Adrenal gland (tissue), 12 donors: Measurements from ENCODE around the gene SLC25A52. TPM values are rescaled to one million over a fixed set of nuclear protein-coding genes. Genes with fewer than 3 reads are reported as not detected.

Source experiments
- DNase-seq, 7 donors: peaks; one replicate each; pipeline ENCODE4 v3.0.0-alpha.2; 2019 to 2020
- H3K27ac ChIP-seq, 5 donors: fragments of 200-600 bp; sonication (generic) in 4 of 5; 1 replicate in 3 of 5; 2 replicates in 2 of 5; pipeline versions ENCODE4 v1.5.1 to v1.8.0; 2016 to 2020; ENCODE audit warnings: mild to moderate bottlenecking in 1 of 5
- H3K27me3 ChIP-seq: fragments of 200-600 bp; 2 replicates; pipeline ENCODE4 v1.8.0; 2021
- H3K36me3 ChIP-seq, 2 donors: fragments of 200-600 bp; replicated peaks in 1 of 2; 1 replicate in 1 of 2; 2 replicates in 1 of 2; pipeline versions ENCODE4 v1.5.1 to v1.8.0; 2018 to 2022
- H3K4me1 ChIP-seq, 2 donors: fragments of 200-600 bp; replicated peaks in 1 of 2; 1 replicate in 1 of 2; 2 replicates in 1 of 2; pipeline versions ENCODE4 v1.5.1 to v1.8.0; 2018 to 2021
- H3K4me3 ChIP-seq, 4 donors: fragments of 200-600 bp; sonication (generic) in 3 of 4; one replicate each; pipeline ENCODE4 v1.5.1; 2016 to 2018
- H3K9me3 ChIP-seq, 3 donors: fragments of 200-600 bp; sonication (generic) in 1 of 3; replicated peaks in 1 of 3; 1 replicate in 2 of 3; 2 replicates in 1 of 3; pipeline versions ENCODE4 v1.5.1 to v1.8.0; 2016 to 2021
- POLR2A ChIP-seq, 2 donors: fragments of 450-650 bp; IDR thresholded peaks; one replicate each; pipeline ENCODE4 v1.6.1; 2017; ENCODE audit warnings: antibody characterized with exemption in 2 of 2, mild to moderate bottlenecking in 2 of 2, moderate library complexity in 1 of 2
- WGBS, 4 donors: extraction: QIAGEN DNeasy Blood & Tissue Kit in 2 of 4; methylation state at CpG; one replicate each; pipeline versions ENCODE4 v1.1.5 to v1.1.7; 2013 to 2017; 5-methylcytosine and 5-hydroxymethylcytosine counted together
- intact Hi-C, 2 donors: fragments of 100-400 bp; cut with DNase I; formaldehyde crosslinking; loops; one replicate each; pipeline versions ENCODE4 v1.14.1 to v1.15.0; 2022 to 2023
- polyA plus RNA-seq, 3 donors: library from polyadenylated mRNA; stranded (reverse); fragments of 200-250 nt in 2 of 3; fragments of 350-450 nt in 1 of 3; fragmentation: Illumina TruSeq in 1 of 3; extraction: RNeasy Lipid Tissue Mini Kit (QIAGEN cat#74804) in 1 of 3; gene quantifications; one replicate each; pipeline ENCODE4 v1.2.3, GENCODE V29; 2013 to 2014
- total RNA-seq, 9 donors: library from RNA; depleted of rRNA in 4 of 9; stranded (reverse); fragments of >200 nt in 4 of 9; fragments of 120-200 nt in 1 of 9; fragmentation: NEBNext Ultra II Directional in 1 of 9; extraction: Animal tissue kit (Norgen Biotek cat#: 25700) in 1 of 9; gene quantifications; one replicate each; pipeline versions ENCODE4 v1.1.0 to v1.2.4, GENCODE V29; 2013 to 2023
- TF ChIP-seq, protein P1 (sequence below), 6 experiments: fragments of 450-650 bp in 4 of 6; fragments of 200-600 bp in 2 of 6; sonication (generic) in 1 of 6; IDR thresholded peaks; 1 replicate in 5 of 6; 2 replicates in 1 of 6; pipeline versions ENCODE4 v1.5.1 to v1.8.0; 2016 to 2021; ENCODE audit warnings: antibody characterized with exemption in 6 of 6, mild to moderate bottlenecking in 2 of 6, moderate library complexity in 1 of 6
- donor health status: healthy with polysubstance abuse.
- donor health status: Bipolar disorder and iron deficiency.
- donor health status: DM: yes; HTN: yes; CAD: no.
- donor health status: DM: no; HTN: no; CAD: no.
- donor health status: DM: no; HTN: no; CAD: no.
- donor health status: DM: yes; HTN: yes; CAD: no.

SLC25A52 gene
- total and polyA plus RNA-seq, 12 donors = 0.06 to 0.47 TPM; not detected in 10

DNA sequence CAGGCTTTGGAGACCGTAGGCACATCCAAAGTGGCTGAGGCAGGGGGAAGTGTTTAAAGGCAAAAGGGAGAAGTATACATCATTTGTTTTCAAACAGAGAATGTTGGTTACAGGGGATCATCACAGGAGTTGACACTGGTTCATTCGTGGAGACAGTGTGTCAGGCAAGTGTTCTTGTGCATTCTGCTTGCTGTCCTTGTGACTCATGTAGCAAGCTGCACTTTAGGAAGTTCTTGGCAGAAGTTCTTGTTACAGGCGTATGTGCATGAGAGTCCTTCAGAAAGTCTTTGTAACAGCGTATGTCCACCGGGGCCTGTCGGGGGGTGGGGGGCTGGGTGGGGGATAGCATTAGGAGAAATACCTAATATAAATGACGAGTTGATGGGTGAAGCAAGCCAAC lies 39.8 kb downstream of the SLC25A52 start:
- 39 to 42% (median 42%) methylated on average over 7 of the region's 7 CpGs for WGBS, 4 donors
- Histone ChIP-seq H3K4me3 (no peak overlapping the region), H3K36me3 (no peaks in the 10 kb centered on the region), H3K9me3 (no peaks in the 10 kb centered on the region), H3K27me3 (no peaks in the 10 kb centered on the region), H3K27ac (peak overlapping the region in 4 of 5 donors; percentile 35 to 72 (median 58)), H3K4me1 (peaks cover 0 to 25% of the 10 kb centered on the region in 2 donors)
- TF ChIP-seq POLR2A (IDR thresholded peaks at IDR 0.05) = no peak
- TF ChIP-seq, protein P1, sequence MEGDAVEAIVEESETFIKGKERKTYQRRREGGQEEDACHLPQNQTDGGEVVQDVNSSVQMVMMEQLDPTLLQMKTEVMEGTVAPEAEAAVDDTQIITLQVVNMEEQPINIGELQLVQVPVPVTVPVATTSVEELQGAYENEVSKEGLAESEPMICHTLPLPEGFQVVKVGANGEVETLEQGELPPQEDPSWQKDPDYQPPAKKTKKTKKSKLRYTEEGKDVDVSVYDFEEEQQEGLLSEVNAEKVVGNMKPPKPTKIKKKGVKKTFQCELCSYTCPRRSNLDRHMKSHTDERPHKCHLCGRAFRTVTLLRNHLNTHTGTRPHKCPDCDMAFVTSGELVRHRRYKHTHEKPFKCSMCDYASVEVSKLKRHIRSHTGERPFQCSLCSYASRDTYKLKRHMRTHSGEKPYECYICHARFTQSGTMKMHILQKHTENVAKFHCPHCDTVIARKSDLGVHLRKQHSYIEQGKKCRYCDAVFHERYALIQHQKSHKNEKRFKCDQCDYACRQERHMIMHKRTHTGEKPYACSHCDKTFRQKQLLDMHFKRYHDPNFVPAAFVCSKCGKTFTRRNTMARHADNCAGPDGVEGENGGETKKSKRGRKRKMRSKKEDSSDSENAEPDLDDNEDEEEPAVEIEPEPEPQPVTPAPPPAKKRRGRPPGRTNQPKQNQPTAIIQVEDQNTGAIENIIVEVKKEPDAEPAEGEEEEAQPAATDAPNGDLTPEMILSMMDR (IDR thresholded peaks at IDR 0.05) = no peak
- peak; percentile 47 to 77 (median 73) for DNase-seq
- intact Hi-C loops = loop anchor here (5.0 to 10.0 kb wide), 2 partner anchors 164 to 166 kb away; no protein-coding TSS in a partner anchor

DNA sequence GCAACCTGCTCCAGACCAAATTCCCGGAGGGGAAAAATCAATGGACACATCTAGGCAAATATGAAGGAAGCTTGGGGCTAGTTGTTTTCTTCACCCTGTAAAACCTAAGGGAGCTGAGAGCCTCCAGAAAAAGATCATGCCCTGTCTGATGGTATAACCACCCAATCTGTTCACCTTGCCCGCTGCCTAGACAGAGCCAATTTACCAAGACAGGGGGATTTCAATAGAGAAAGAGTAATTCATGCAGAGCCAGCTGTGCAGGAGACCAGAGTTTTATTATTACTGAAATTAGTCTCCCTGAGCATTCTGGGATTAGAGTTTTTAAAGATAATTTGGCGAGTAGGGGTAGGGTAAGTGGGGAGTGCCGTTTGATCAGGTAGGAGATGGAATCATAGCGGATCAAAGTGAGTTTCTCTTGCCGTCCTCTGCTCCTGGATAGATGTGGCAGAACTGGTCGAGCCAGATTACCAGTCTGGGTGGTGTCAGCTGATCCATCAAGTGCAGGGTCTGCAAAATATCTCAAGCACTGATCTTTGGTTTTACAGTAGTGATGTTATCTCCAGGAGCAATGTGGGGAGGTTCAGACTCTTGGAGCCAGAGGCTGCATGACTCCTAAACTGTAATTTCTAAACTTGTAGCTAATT lies 41.2 kb downstream of the SLC25A52 start:
- Histone ChIP-seq H3K27me3 (no peaks in the 10 kb centered on the region), H3K36me3 (no peaks in the 10 kb centered on the region), H3K4me3 (no peak overlapping the region), H3K27ac (no peak overlapping the region), H3K9me3 (no peaks in the 10 kb centered on the region), H3K4me1 (peaks cover 0 to 20% of the 10 kb centered on the region in 2 donors)
- no peak for DNase-seq
- intact Hi-C loops = loop anchor here (5.0 to 10.0 kb wide), 2 partner anchors 162 to 165 kb away; no protein-coding TSS in a partner anchor
- TF ChIP-seq POLR2A (IDR thresholded peaks at IDR 0.05) = no peak
- TF ChIP-seq, protein P1 (IDR thresholded peaks at IDR 0.05) = no peak
- WGBS, 4 donors = 92 to 96% (median 95%) methylated on average over 7 of the region's 7 CpGs

DNA sequence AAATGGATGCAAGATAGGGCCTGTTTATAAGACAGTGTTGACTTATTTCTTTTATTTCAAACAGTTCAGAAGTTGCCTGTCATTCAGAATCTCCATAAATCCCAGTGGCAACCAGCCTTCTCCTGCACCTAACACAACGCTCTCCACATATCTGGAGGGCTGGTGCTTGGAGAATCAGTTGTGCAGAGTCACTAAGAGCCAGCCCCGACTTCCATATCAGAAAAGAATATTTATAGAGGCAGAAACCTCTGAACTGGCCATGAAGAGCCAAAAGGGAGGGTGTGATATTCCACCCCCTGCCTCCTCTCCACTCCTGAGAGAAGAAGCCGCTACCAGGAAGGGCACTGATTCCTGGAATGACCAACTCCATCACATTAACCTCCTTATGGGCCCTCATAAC lies 42.3 kb downstream of the SLC25A52 start:
- WGBS, 4 donors = 73 to 88% (median 76%) methylated on average over 3 of the region's 3 CpGs
- intact Hi-C loops = no loop called here
- Histone ChIP-seq H3K9me3 (no peaks in the 10 kb centered on the region), H3K27me3 (no peaks in the 10 kb centered on the region), H3K27ac (no peak overlapping the region), H3K4me1 (peaks cover 0 to 20% of the 10 kb centered on the region in 2 donors), H3K4me3 (no peak overlapping the region), H3K36me3 (no peaks in the 10 kb centered on the region)
- DNase-seq = no peak
- no peak for TF ChIP-seq POLR2A (IDR thresholded peaks at IDR 0.05)
- TF ChIP-seq, protein P1 (IDR thresholded peaks at IDR 0.05) = no peak

DNA sequence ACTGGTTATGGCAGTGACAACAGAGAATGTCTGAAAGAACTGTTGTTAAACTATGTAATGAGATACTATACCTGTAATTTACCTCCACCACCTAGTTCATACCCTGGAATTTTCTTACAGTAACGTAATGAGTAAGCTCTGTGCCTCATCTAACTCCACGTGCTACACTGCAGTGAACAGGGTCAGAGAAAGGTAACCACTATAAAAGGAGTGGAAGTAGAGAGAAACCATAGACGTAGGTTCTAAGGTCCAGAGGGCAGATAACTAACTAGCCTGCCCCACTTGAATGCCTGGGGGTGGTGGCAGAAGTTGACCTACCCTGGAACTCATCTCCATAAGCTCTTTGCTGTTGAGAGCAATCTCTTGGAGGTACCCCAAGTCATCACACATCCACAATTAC lies 44.3 kb downstream of the SLC25A52 start:
- H3K4me3 ChIP-seq = no peak overlapping the region
- peaks cover 0 to 9% of the 10 kb centered on the region in 2 donors for H3K4me1 ChIP-seq
- intact Hi-C loops = no loop called here
- no peak overlapping the region for H3K27ac ChIP-seq
- TF ChIP-seq, protein P1 (IDR thresholded peaks at IDR 0.05) = no peak
- TF ChIP-seq POLR2A (IDR thresholded peaks at IDR 0.05) = no peak
- H3K36me3 ChIP-seq = no peaks in the 10 kb centered on the region
- no peaks in the 10 kb centered on the region for H3K27me3 ChIP-seq
- WGBS, 4 donors = 74 to 96% (median 82%) methylated on average over 3 of the region's 3 CpGs
- no peaks in the 10 kb centered on the region for H3K9me3 ChIP-seq
- no peak for DNase-seq
